A673 (cell line): ENCODE data around the gene ADAM12.

Experiments used
- CTCF ChIP-seq: fragments of 300-800, 200-600 bp; sonication (generic); conservative IDR thresholded peaks from 2 replicates; pipeline ENCODE4 v1.5.1; 2017; ENCODE audit warnings: low read depth, mild to moderate bottlenecking, antibody characterized with exemption, low read length, moderate library complexity, mixed read lengths
- EZH2 ChIP-seq: fragments of 200-600 bp; sonication (generic); IDR thresholded peaks from 2 replicates; pipeline ENCODE4 v1.6.1; 2017; ENCODE audit warnings: borderline replicate concordance, low read depth, mild to moderate bottlenecking, mixed read lengths, antibody characterized with exemption, low read length; ENCODE audit not compliant: poor library complexity, severe bottlenecking

GRCh38 chr10:126372396-126372795 is 15.9 kb downstream of the ADAM12 start:
- no peak for TF ChIP-seq CTCF
- TF ChIP-seq EZH2, result no peak
